Osteoblast (primary cell): ENCODE results near the gene ENDOU. TPM values are rescaled to one million over a fixed set of nuclear protein-coding genes. Genes with fewer than 3 reads are reported as not detected.

Experiments used
- DNase-seq: peaks from one replicate; pipeline ENCODE4 v3.0.0; 2011; ENCODE audit warnings: low spot score, mixed read lengths; ENCODE audit not compliant: insufficient read length; ENCODE audit errors: missing footprints
- H2AFZ ChIP-seq: 2 replicates; pipeline ENCODE4 v1.6.0; 2011; ENCODE audit warnings: mild to moderate bottlenecking, low read length
- H3K27ac ChIP-seq: 2 replicates; pipeline ENCODE4 v1.5.1; 2011; ENCODE audit warnings: mild to moderate bottlenecking, low read depth, low read length, moderate library complexity
- H3K27me3 ChIP-seq: 2 replicates; pipeline ENCODE4 v1.6.0; 2012; ENCODE audit warnings: mild to moderate bottlenecking, control low read depth, inconsistent platforms, low read length, moderate library complexity; ENCODE audit not compliant: insufficient read depth
- H3K36me3 ChIP-seq: 2 replicates; pipeline ENCODE4 v1.5.1; 2011; ENCODE audit warnings: mild to moderate bottlenecking, low read length, control low read depth, moderate library complexity; ENCODE audit not compliant: insufficient read depth
- H3K4me1 ChIP-seq: 2 replicates; pipeline ENCODE4 v1.5.1; 2011; ENCODE audit warnings: mild to moderate bottlenecking, low read length, control low read depth, moderate library complexity; ENCODE audit not compliant: insufficient read depth
- H3K4me2 ChIP-seq: 2 replicates; pipeline ENCODE4 v1.6.0; 2011; ENCODE audit warnings: mild to moderate bottlenecking, low read length; ENCODE audit not compliant: insufficient read depth
- H3K4me3 ChIP-seq: fragments of 200-600 bp; sonication (generic); 3 replicates; pipeline ENCODE4 v1.5.1; 2012; ENCODE audit warnings: mild to moderate bottlenecking, low read length, inconsistent platforms; ENCODE audit not compliant: insufficient read depth
- H3K79me2 ChIP-seq: 2 replicates; pipeline ENCODE4 v1.6.0; 2012; ENCODE audit warnings: mild to moderate bottlenecking, low read length, control low read depth, inconsistent platforms; ENCODE audit not compliant: insufficient read depth
- H3K9me3 ChIP-seq: 2 replicates; pipeline ENCODE4 v1.5.1; 2011; ENCODE audit warnings: low read depth, low read length, control low read depth
- H4K20me1 ChIP-seq: 2 replicates; pipeline ENCODE4 v1.6.0; 2012; ENCODE audit warnings: mild to moderate bottlenecking, low read length, control low read depth; ENCODE audit not compliant: insufficient read depth
- total RNA-seq: library from RNA; depleted of rRNA; stranded (reverse); fragments of >200 nt; gene quantifications from 2 replicates; pipeline ENCODE4 v1.2.3, GENCODE V29; 2012
- TF ChIP-seq, protein P1 (sequence below): IDR thresholded peaks from 2 replicates; pipeline ENCODE4 v1.5.1; 2011; ENCODE audit warnings: mild to moderate bottlenecking, low read depth, low read length, moderate library complexity; ENCODE audit errors: extremely low read depth

The ENDOU gene
- total RNA-seq, 1 donor: not detected

DNA sequence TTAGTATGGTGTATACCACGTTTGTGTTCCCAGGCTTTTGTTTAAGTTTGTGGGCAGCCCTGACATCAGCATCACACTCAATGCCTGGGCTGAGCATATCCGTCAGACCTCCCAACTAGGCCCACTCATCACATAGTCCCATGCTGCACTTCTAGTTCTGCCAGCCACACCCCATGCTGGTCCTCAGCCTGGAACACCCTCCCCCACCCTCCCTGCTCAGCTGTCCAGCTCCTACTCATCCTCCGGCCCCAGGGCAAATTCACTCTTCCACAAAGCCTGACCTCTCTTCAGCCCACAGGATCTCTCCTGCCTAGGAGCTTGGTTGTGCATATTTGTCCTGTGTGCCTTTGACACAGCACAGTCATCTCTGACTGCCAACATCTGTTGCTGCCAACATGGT is 3.9 kb upstream of the ENDOU start:
- Histone ChIP-seq H4K20me1 (no peaks in the 10 kb centered on the region), H3K27ac (no peak overlapping the region), H3K79me2 (no peaks in the 10 kb centered on the region), H3K4me1 (peaks cover 44% of the 10 kb centered on the region), H3K4me3 (no peak overlapping the region), H3K9me3 (no peaks in the 10 kb centered on the region), H3K36me3 (no peaks in the 10 kb centered on the region), H2AFZ (no peak overlapping the region), H3K4me2 (peak overlapping the region; percentile 25), H3K27me3 (no peaks in the 10 kb centered on the region)
- TF ChIP-seq, protein P1, sequence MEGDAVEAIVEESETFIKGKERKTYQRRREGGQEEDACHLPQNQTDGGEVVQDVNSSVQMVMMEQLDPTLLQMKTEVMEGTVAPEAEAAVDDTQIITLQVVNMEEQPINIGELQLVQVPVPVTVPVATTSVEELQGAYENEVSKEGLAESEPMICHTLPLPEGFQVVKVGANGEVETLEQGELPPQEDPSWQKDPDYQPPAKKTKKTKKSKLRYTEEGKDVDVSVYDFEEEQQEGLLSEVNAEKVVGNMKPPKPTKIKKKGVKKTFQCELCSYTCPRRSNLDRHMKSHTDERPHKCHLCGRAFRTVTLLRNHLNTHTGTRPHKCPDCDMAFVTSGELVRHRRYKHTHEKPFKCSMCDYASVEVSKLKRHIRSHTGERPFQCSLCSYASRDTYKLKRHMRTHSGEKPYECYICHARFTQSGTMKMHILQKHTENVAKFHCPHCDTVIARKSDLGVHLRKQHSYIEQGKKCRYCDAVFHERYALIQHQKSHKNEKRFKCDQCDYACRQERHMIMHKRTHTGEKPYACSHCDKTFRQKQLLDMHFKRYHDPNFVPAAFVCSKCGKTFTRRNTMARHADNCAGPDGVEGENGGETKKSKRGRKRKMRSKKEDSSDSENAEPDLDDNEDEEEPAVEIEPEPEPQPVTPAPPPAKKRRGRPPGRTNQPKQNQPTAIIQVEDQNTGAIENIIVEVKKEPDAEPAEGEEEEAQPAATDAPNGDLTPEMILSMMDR: no peak
- DNase-seq: peak; percentile 75

GRCh38 chr12:47725893-47726292 is 603 bp upstream of the ENDOU start:
- Histone ChIP-seq H3K27me3 (no peaks in the 10 kb centered on the region), H4K20me1 (no peaks in the 10 kb centered on the region), H3K27ac (peak overlapping the region; percentile 56), H3K4me2 (peak overlapping the region; percentile 63), H3K9me3 (no peaks in the 10 kb centered on the region), H3K79me2 (no peaks in the 10 kb centered on the region), H3K4me3 (peak overlapping the region; percentile 33), H3K36me3 (no peaks in the 10 kb centered on the region), H3K4me1 (peaks cover 49% of the 10 kb centered on the region), H2AFZ (peak overlapping the region; percentile 58)
- TF ChIP-seq, protein P1: no peak
- DNase-seq: peak; percentile 95

GRCh38 chr12:47722941-47723631 is 2.2 kb downstream of the ENDOU start:
- H3K9me3 ChIP-seq: no peaks in the 10 kb centered on the region
- H3K36me3 ChIP-seq: no peaks in the 10 kb centered on the region
- H3K4me3 ChIP-seq: no peak overlapping the region
- H3K79me2 ChIP-seq: no peaks in the 10 kb centered on the region
- H3K4me1 ChIP-seq: peaks cover 29% of the 10 kb centered on the region
- peak; percentile 10 for DNase-seq
- no peaks in the 10 kb centered on the region for H3K27me3 ChIP-seq
- TF ChIP-seq, protein P1: no peak
- no peak overlapping the region for H3K27ac ChIP-seq
- no peaks in the 10 kb centered on the region for H4K20me1 ChIP-seq
- H3K4me2 ChIP-seq: no peak overlapping the region
- no peak overlapping the region for H2AFZ ChIP-seq

DNA sequence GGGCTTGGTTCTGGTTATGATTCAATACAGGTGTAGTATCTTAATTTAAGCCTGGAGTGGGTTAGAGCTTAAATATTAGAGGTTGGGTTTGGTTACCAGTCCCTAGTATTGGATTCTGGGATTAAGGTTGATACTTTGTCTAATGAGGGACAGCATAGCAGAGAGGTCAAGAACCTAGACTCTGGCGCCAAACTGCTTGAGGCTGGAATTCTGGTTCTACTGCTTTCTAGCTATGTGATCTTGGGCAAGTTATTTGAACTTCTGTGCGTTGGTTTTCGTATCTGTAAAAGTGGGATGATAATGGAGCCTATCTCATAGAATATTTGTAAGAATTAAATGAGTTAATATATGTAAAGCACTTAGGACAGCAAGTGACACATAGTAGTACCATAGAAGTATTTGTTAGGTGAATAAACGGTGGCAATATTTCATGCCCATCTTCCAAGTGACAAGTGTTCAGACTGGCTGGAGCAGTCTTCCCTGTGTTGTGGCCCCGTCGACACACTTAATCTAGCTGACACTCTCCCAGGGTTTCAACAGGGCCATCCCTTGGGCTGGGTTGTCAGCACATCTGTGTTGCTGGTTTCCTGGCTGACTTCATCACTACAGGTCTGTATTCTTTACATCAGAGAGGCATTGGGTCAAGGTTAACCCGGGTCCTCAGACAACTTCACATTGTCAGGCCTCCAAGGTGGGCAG is 3.0 kb downstream of the ENDOU start:
- Histone ChIP-seq H3K79me2 (no peaks in the 10 kb centered on the region), H3K4me3 (no peak overlapping the region), H2AFZ (no peak overlapping the region), H3K36me3 (no peaks in the 10 kb centered on the region), H3K27ac (no peak overlapping the region), H3K4me2 (no peak overlapping the region), H4K20me1 (no peaks in the 10 kb centered on the region), H3K4me1 (peaks cover 33% of the 10 kb centered on the region), H3K27me3 (no peaks in the 10 kb centered on the region), H3K9me3 (no peaks in the 10 kb centered on the region)
- TF ChIP-seq, protein P1: no peak
- DNase-seq: no peak
